HepG2 (cell line): Measurements from ENCODE around the gene ADAM15. TPM values are rescaled to one million over a fixed set of nuclear protein-coding genes. Genes with fewer than 3 reads are reported as not detected.
A peak's percentile ranks its signal among the peaks of the same experiment; 100 is the strongest.

Experiments
- ESRRA ChIP-seq: sonication (generic); formaldehyde crosslinking; IDR thresholded peaks from 2 replicates; pipeline ENCODE4 v1.5.1; 2020; ENCODE audit warnings: mild to moderate bottlenecking, low read depth, missing genetic modification reagents
- GABPB1 ChIP-seq: IDR thresholded peaks from 2 replicates; pipeline ENCODE4 v1.6.1; 2016; ENCODE audit warnings: mild to moderate bottlenecking, missing genetic modification reagents, moderate library complexity, missing compliant biosample characterization
- MED13 ChIP-seq: sonication (generic); formaldehyde crosslinking; IDR thresholded peaks from 2 replicates; pipeline ENCODE4 v1.5.0; 2020; ENCODE audit warnings: missing genetic modification reagents
- PPARG ChIP-seq: conservative IDR thresholded peaks from 2 replicates; pipeline ENCODE4 v1.6.1; 2016; ENCODE audit warnings: missing biosample characterization, missing genetic modification reagents
- TEAD3 ChIP-seq: optimal IDR thresholded peaks from 2 replicates; pipeline ENCODE3; 2016; ENCODE audit warnings: borderline replicate concordance
- ZKSCAN1 ChIP-seq: fragments of 150-350 bp; IDR thresholded peaks from 2 replicates; pipeline ENCODE4 v1.6.1; 2014; ENCODE audit warnings: low read length
- ZNF674 ChIP-seq: sonication (generic); formaldehyde crosslinking; IDR thresholded peaks from 2 replicates; pipeline ENCODE4 v1.5.0; 2020; ENCODE audit warnings: low read depth, mild to moderate bottlenecking, missing genetic modification reagents
- ZNF772 ChIP-seq: sonication (generic); formaldehyde crosslinking; IDR thresholded peaks from 2 replicates; pipeline ENCODE4 v1.5.0; 2020; ENCODE audit warnings: mild to moderate bottlenecking, missing genetic modification reagents
- polyA plus RNA-seq, 8 experiments: library from polyadenylated mRNA; depleted of rRNA in 3 of 8; stranded (reverse) in 7 of 8; unstranded in 1 of 8; fragments of >200 nt; fragmentation: Illumina TruSeq in 4 of 8; extraction: Trizol in 4 of 8; gene quantifications; 2 replicates each; pipeline versions ENCODE4 v1.2.1 to v1.2.3, GENCODE V29; 2011 to 2016; ENCODE audit warnings: low read depth in 4 of 8, missing spikeins in 1 of 8, mixed read lengths in 1 of 8; ENCODE audit not compliant: insufficient read depth in 1 of 8
- total RNA-seq, 5 experiments: library from RNA; depleted of rRNA; stranded (reverse); fragments of >200 nt; fragmentation: Illumina TruSeq; extraction: Trizol; gene quantifications; 2 replicates each; pipeline ENCODE4 v1.2.3, GENCODE V29; 2016; ENCODE audit warnings: low read depth in 1 of 5
- TF ChIP-seq, protein P1 (sequence below): sonication (generic); formaldehyde crosslinking; IDR thresholded peaks from 2 replicates; pipeline ENCODE4 v1.8.0; 2022; ENCODE audit warnings: mild to moderate bottlenecking, missing genetic modification reagents, moderate library complexity
- TF ChIP-seq, protein P2 (sequence below): sonication (generic); formaldehyde crosslinking; IDR thresholded peaks from 2 replicates; pipeline ENCODE4 v1.5.0; 2020; ENCODE audit warnings: mild to moderate bottlenecking, low read depth, missing genetic modification reagents, borderline replicate concordance
- TF ChIP-seq, protein P3 (sequence below): sonication (generic); formaldehyde crosslinking; IDR thresholded peaks from 2 replicates; pipeline ENCODE4 v1.8.0; 2022; ENCODE audit warnings: missing genetic modification reagents, mild to moderate bottlenecking, moderate library complexity, borderline replicate concordance
- TF ChIP-seq, protein P4 (sequence below): sonication (generic); formaldehyde crosslinking; IDR thresholded peaks from 2 replicates; pipeline ENCODE4 v1.8.0; 2022; ENCODE audit warnings: low read depth, missing genetic modification reagents
- TF ChIP-seq, protein P5 (sequence below): sonication (generic); formaldehyde crosslinking; IDR thresholded peaks from 2 replicates; pipeline ENCODE4 v1.4.0; 2020; ENCODE audit warnings: missing genetic modification reagents, borderline replicate concordance
- TF ChIP-seq, protein P6 (sequence below): sonication (generic); formaldehyde crosslinking; IDR thresholded peaks from 2 replicates; pipeline ENCODE4 v1.4.0; 2020; ENCODE audit warnings: mild to moderate bottlenecking, missing genetic modification reagents
- TF ChIP-seq, protein P7 (sequence below): sonication (generic); formaldehyde crosslinking; IDR thresholded peaks from 2 replicates; pipeline ENCODE4 v1.9.0; 2022; ENCODE audit warnings: low read depth, missing genetic modification reagents

Gene ADAM15
- total and polyA plus RNA-seq, 2 of the 13 experiments (the other 11 are each of a cell fraction or from before 2014, with no cell fraction given) = 17.9 to 25.6 TPM

DNA sequence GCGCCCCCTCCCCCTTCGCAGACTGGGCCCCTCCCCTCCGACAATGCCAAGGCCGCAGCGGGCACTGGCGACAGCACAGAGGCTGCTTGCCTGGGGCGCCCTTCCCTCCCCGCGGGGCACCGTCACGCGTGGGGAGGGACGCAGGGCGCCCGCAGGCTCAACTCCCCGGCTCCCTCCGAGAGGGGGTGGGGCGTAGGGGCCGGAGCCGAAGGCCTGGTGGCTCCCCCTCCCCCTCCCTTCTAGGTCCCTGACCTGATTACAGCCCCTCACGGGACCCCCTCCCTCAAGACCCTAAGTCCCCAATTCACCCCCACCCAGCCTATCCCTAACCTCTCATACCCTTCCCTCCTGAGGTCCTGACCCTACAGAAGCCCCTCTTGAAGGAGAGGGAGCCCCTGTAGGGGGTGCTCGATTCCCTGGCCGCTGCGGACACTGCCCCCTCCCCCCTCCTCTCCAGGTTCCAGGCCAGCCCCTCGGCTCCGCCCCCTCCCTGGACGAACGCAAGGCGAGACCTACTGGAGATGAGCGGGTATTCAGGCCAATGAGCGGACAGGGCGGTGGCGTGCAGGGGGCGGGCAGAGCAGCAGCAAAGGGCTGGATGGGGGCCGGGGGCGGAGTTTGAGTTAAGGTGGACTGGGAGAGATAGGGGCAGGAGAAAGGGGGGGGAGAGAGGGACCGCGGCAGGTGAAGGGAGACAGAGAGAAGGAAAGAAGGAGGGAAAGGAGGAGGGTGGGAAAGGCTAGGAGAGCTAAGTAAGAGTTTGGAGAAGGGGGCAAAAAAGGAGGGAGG is 49.2 kb upstream of the ADAM15 start (continued):
- TF ChIP-seq, protein P1, sequence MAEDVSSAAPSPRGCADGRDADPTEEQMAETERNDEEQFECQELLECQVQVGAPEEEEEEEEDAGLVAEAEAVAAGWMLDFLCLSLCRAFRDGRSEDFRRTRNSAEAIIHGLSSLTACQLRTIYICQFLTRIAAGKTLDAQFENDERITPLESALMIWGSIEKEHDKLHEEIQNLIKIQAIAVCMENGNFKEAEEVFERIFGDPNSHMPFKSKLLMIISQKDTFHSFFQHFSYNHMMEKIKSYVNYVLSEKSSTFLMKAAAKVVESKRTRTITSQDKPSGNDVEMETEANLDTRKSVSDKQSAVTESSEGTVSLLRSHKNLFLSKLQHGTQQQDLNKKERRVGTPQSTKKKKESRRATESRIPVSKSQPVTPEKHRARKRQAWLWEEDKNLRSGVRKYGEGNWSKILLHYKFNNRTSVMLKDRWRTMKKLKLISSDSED (CRISPR knock-in tag) = no peak
- TF ChIP-seq TEAD3 (no peak), MED13 (CRISPR knock-in tag) (peak; percentile 47; the same call in 1 of the 2 replicates), PPARG (CRISPR knock-in tag) (no peak), ZNF674 (CRISPR knock-in tag) (no peak), ESRRA (CRISPR knock-in tag) (no peak), GABPB1 (CRISPR knock-in tag) (no peak; the same call in 1 of the 2 replicates), ZNF772 (CRISPR knock-in tag) (no peak; the same call in 1 of the 2 replicates), ZKSCAN1 (no peak)
- TF ChIP-seq, protein P2, sequence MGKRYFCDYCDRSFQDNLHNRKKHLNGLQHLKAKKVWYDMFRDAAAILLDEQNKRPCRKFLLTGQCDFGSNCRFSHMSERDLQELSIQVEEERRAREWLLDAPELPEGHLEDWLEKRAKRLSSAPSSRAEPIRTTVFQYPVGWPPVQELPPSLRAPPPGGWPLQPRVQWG (CRISPR knock-in tag) = no peak
- TF ChIP-seq, protein P3, sequence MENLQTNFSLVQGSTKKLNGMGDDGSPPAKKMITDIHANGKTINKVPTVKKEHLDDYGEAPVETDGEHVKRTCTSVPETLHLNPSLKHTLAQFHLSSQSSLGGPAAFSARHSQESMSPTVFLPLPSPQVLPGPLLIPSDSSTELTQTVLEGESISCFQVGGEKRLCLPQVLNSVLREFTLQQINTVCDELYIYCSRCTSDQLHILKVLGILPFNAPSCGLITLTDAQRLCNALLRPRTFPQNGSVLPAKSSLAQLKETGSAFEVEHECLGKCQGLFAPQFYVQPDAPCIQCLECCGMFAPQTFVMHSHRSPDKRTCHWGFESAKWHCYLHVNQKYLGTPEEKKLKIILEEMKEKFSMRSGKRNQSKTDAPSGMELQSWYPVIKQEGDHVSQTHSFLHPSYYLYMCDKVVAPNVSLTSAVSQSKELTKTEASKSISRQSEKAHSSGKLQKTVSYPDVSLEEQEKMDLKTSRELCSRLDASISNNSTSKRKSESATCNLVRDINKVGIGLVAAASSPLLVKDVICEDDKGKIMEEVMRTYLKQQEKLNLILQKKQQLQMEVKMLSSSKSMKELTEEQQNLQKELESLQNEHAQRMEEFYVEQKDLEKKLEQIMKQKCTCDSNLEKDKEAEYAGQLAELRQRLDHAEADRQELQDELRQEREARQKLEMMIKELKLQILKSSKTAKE (CRISPR knock-in tag) = no peak
- TF ChIP-seq, protein P4, sequence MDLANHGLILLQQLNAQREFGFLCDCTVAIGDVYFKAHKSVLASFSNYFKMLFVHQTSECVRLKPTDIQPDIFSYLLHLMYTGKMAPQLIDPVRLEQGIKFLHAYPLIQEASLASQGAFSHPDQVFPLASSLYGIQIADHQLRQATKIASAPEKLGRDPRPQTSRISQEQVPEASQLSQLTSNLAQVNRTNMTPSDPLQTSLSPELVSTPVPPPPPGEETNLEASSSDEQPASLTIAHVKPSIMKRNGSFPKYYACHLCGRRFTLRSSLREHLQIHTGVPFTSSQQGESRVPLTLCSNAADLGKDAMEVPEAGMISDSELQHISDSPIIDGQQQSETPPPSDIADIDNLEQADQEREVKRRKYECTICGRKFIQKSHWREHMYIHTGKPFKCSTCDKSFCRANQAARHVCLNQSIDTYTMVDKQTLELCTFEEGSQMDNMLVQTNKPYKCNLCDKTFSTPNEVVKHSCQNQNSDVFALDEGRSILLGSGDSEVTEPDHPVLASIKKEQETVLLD (CRISPR knock-in tag) = no peak
- TF ChIP-seq, protein P5, sequence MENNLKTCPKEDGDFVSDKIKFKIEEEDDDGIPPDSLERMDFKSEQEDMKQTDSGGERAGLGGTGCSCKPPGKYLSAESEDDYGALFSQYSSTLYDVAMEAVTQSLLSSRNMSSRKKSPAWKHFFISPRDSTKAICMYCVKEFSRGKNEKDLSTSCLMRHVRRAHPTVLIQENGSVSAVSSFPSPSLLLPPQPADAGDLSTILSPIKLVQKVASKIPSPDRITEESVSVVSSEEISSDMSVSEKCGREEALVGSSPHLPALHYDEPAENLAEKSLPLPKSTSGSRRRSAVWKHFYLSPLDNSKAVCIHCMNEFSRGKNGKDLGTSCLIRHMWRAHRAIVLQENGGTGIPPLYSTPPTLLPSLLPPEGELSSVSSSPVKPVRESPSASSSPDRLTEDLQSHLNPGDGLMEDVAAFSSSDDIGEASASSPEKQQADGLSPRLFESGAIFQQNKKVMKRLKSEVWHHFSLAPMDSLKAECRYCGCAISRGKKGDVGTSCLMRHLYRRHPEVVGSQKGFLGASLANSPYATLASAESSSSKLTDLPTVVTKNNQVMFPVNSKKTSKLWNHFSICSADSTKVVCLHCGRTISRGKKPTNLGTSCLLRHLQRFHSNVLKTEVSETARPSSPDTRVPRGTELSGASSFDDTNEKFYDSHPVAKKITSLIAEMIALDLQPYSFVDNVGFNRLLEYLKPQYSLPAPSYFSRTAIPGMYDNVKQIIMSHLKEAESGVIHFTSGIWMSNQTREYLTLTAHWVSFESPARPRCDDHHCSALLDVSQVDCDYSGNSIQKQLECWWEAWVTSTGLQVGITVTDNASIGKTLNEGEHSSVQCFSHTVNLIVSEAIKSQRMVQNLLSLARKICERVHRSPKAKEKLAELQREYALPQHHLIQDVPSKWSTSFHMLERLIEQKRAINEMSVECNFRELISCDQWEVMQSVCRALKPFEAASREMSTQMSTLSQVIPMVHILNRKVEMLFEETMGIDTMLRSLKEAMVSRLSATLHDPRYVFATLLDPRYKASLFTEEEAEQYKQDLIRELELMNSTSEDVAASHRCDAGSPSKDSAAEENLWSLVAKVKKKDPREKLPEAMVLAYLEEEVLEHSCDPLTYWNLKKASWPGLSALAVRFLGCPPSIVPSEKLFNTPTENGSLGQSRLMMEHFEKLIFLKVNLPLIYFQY (CRISPR knock-in tag) = no peak
- TF ChIP-seq, protein P6, sequence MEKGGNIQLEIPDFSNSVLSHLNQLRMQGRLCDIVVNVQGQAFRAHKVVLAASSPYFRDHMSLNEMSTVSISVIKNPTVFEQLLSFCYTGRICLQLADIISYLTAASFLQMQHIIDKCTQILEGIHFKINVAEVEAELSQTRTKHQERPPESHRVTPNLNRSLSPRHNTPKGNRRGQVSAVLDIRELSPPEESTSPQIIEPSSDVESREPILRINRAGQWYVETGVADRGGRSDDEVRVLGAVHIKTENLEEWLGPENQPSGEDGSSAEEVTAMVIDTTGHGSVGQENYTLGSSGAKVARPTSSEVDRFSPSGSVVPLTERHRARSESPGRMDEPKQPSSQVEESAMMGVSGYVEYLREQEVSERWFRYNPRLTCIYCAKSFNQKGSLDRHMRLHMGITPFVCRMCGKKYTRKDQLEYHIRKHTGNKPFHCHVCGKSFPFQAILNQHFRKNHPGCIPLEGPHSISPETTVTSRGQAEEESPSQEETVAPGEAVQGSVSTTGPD (CRISPR knock-in tag) = no peak
- TF ChIP-seq, protein P7, sequence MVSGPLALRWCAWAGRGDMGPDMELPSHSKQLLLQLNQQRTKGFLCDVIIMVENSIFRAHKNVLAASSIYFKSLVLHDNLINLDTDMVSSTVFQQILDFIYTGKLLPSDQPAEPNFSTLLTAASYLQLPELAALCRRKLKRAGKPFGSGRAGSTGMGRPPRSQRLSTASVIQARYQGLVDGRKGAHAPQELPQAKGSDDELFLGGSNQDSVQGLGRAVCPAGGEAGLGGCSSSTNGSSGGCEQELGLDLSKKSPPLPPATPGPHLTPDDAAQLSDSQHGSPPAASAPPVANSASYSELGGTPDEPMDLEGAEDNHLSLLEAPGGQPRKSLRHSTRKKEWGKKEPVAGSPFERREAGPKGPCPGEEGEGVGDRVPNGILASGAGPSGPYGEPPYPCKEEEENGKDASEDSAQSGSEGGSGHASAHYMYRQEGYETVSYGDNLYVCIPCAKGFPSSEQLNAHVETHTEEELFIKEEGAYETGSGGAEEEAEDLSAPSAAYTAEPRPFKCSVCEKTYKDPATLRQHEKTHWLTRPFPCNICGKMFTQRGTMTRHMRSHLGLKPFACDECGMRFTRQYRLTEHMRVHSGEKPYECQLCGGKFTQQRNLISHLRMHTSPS (CRISPR knock-in tag) = 0 out of 2 replicates have a peak, but pooled peaks have one; percentile 47
